ENCODE measurements around the gene PHACTR4. TPM values are rescaled to one million over a fixed set of nuclear protein-coding genes. Genes with fewer than 3 reads are reported as not detected.

Gene PHACTR4
- total and polyA plus RNA-seq, 2 of the 4 experiments (the other 2 are of a cell fraction), result 7.5 to 15.0 TPM

GRCh38 chr1:28451011-28451410 lies 81.5 kb downstream of the PHACTR4 start:
- CTCF ChIA-PET, result interaction anchor here (0.6 to 1.2 kb wide), 3 partner anchors 12 to 20 kb away, joined by 3 to 7 read pairs (median 4); no protein-coding TSS in a partner anchor
- BruUV-seq (replicated peaks), result no TSS peak

More at GRCh38 chr1:28451011-28451410, 81.5 kb downstream of the PHACTR4 start:
- Histone ChIP-seq H3K9ac (ENCODE audit: low read depth, low read length) (no peak overlapping the region), H2BK15ac (ENCODE audit: low read depth, low read length) (no peak overlapping the region), H3K4me3 (ENCODE audit: insufficient read depth, low read depth, low read length) (no peak overlapping the region), H3K23ac (ENCODE audit: low read depth, low read length) (no peak overlapping the region), H3K27me3 (ENCODE audit: control insufficient read depth, insufficient read depth, low read length) (no peaks in the 10 kb centered on the region), H2BK5ac (ENCODE audit: low read depth, low read length, poor library complexity, severe bottlenecking) (no peak overlapping the region), H4K5ac (ENCODE audit: low read depth, low read length) (no peak overlapping the region), H3K79me1 (ENCODE audit: low read depth in 1 of 2, low read length in 2 of 2) (peaks cover 12 to 48% of the 10 kb centered on the region in 2 experiments), H3K14ac (replicated peaks; ENCODE audit: low read depth, low read length) (no peak overlapping the region), H2AFZ (replicated peaks; ENCODE audit: low read length, poor library complexity) (no peak overlapping the region), H3K27ac (ENCODE audit: insufficient read depth, low read length) (no peak overlapping the region), H3K36me3 (ENCODE audit: control insufficient read depth, insufficient read depth, low read length) (no peaks in the 10 kb centered on the region; the same call in 1 of the 2 replicates), H4K91ac (ENCODE audit: insufficient read depth, low read depth, low read length) (no peak overlapping the region), H3K9me1 (ENCODE audit: insufficient read depth, low read length) (peaks cover 3% of the 10 kb centered on the region; the same call in 1 of the 2 replicates), H2BK120ac (ENCODE audit: low read depth, low read length) (no peak overlapping the region), H3K56ac (ENCODE audit: extremely low read depth, insufficient read depth, low read length) (no peak overlapping the region), H4K20me1 (ENCODE audit: insufficient read depth, low read length) (no peaks in the 10 kb centered on the region), H3K4me2 (ENCODE audit: low read depth, low read length) (no peak overlapping the region), H3K4me1 (ENCODE audit: control insufficient read depth, insufficient read depth, low read length) (no peaks in the 10 kb centered on the region; the same call in none of the 2 replicates), H2AK9ac (replicated peaks; ENCODE audit: low read depth, low read length, poor library complexity) (no peak overlapping the region), H3K9me3 (ENCODE audit: control insufficient read depth, insufficient read depth, low read length) (no peaks in the 10 kb centered on the region), H2AK5ac (ENCODE audit: low read depth, low read length) (no peak overlapping the region), H2BK20ac (ENCODE audit: low read depth, low read length) (no peak overlapping the region), H3K18ac (ENCODE audit: low read depth, low read length) (no peak overlapping the region), H3K4ac (ENCODE audit: low read depth, low read length) (no peak overlapping the region), H4K8ac (ENCODE audit: low read depth in 2 of 2, low read length in 2 of 2) (no peak overlapping the region)
- no peak for TF ChIP-seq POLR2A (IDR thresholded peaks at IDR 0.05; ENCODE audit: low read depth, low read length)
- no peak for TF ChIP-seq RAD21 (IDR thresholded peaks at IDR 0.05; ENCODE audit: low read length)
- no peak for TF ChIP-seq MAZ (IDR thresholded peaks at IDR 0.05; ENCODE audit: borderline replicate concordance, low read depth, low read length)
- TF ChIP-seq FOS (IDR thresholded peaks at IDR 0.05; ENCODE audit: low read depth, low read length), result no peak
- TF ChIP-seq CHD1 (IDR thresholded peaks at IDR 0.05; ENCODE audit: low read depth, low read length), result no peak
- no peak for TF ChIP-seq CTCF (conservative IDR thresholded peaks at IDR 0.05; ENCODE audit: low read depth, low read length)
- TF ChIP-seq RFX5 (IDR thresholded peaks at IDR 0.05; ENCODE audit: low read depth, low read length), result no peak
- dilution Hi-C loops (cut with HindIII; ENCODE audit: low sequenced_read_pairs, unreplicated experiment) (no loop called here), intact Hi-C loops (cut with micrococcal nuclease) (no loop called here), in situ Hi-C loops (cut with MboI; ENCODE audit: low sequenced_read_pairs) (no loop called here)
- POLR2A ChIA-PET (ENCODE audit: unreplicated experiment), result no interaction called here
- ATAC-seq (ENCODE audit: low read depth), result no peak
- no peak for DNase-seq
- no CpG with 5 or more reads among the region's 5 CpGs for WGBS, 2 experiments (ENCODE audit: extremely low coverage in 2 of 2, insufficient read length in 1 of 2)
